Small intestine (tissue), 7 donors: ENCODE data around the gene MYO1F. TPM values are rescaled to one million over a fixed set of nuclear protein-coding genes. Genes with fewer than 3 reads are reported as not detected.

Experiments used
- DNase-seq, 2 donors: peaks; one replicate each; pipeline versions ENCODE4 v3.0.0 to v3.0.0-alpha.2; 2013
- FAIRE-seq: peaks from 2 replicates; lab custom pipeline; 2012; peaks lifted over from hg19 to GRCh38; lab: Jason Lieb, UNC
- H3K27ac ChIP-seq, 3 donors: one replicate each; pipeline ENCODE4 v1.5.1; 2013; ENCODE audit warnings: low read length in 2 of 3, mild to moderate bottlenecking in 2 of 3, control low read depth in 1 of 3, inconsistent platforms in 1 of 3, low read depth in 1 of 3, moderate library complexity in 1 of 3
- H3K27me3 ChIP-seq, 3 donors: one replicate each; pipeline ENCODE4 v1.6.1; 2013; ENCODE audit warnings: low read length in 3 of 3, inconsistent platforms in 1 of 3; ENCODE audit not compliant: control insufficient read depth in 3 of 3, insufficient read depth in 3 of 3
- H3K36me3 ChIP-seq, 3 donors: one replicate each; pipeline ENCODE4 v1.6.1; 2013; ENCODE audit warnings: low read length in 3 of 3, inconsistent platforms in 1 of 3, low read depth in 1 of 3, mild to moderate bottlenecking in 1 of 3, moderate library complexity in 1 of 3; ENCODE audit not compliant: control insufficient read depth in 3 of 3, insufficient read depth in 2 of 3
- H3K4me1 ChIP-seq, 3 donors: one replicate each; pipeline ENCODE4 v1.6.1; 2013; ENCODE audit warnings: low read length in 2 of 3, inconsistent platforms in 1 of 3, low read depth in 1 of 3, mild to moderate bottlenecking in 1 of 3, moderate library complexity in 1 of 3; ENCODE audit not compliant: control insufficient read depth in 3 of 3, insufficient read depth in 2 of 3
- H3K4me3 ChIP-seq, 3 donors: one replicate each; pipeline ENCODE4 v1.5.1; 2013; ENCODE audit warnings: low read length in 3 of 3, control low read depth in 1 of 3, inconsistent platforms in 1 of 3, low read depth in 1 of 3, mild to moderate bottlenecking in 1 of 3, moderate library complexity in 1 of 3
- H3K9me3 ChIP-seq, 2 donors: one replicate each; pipeline ENCODE4 v1.6.1; 2013; ENCODE audit warnings: low read depth in 1 of 2, low read length in 1 of 2; ENCODE audit not compliant: control insufficient read depth in 2 of 2, insufficient read depth in 1 of 2
- WGBS, 3 donors: extraction: QIAGEN DNeasy Blood & Tissue Kit; methylation state at CpG; one replicate each; pipeline ENCODE4 v1.1.7; 2013; 5-methylcytosine and 5-hydroxymethylcytosine counted together
- polyA plus RNA-seq, 4 donors: library from polyadenylated mRNA; stranded (reverse) in 3 of 4; unstranded in 1 of 4; fragments of 200-250 nt in 3 of 4; fragments of 120-200 nt in 1 of 4; gene quantifications; one replicate each; pipeline versions ENCODE4 v1.2.1 to v1.2.3, GENCODE V29; 2013
- donor health status: healthy with polysubstance abuse.
- donor health status: control.
- donor health status: control.
- donor health status: Bipolar disorder and iron deficiency.
- donor health status: healthy.

MYO1F gene
- polyA plus RNA-seq, 4 donors = 1.3 to 13.7 (median 6.0) TPM

DNA sequence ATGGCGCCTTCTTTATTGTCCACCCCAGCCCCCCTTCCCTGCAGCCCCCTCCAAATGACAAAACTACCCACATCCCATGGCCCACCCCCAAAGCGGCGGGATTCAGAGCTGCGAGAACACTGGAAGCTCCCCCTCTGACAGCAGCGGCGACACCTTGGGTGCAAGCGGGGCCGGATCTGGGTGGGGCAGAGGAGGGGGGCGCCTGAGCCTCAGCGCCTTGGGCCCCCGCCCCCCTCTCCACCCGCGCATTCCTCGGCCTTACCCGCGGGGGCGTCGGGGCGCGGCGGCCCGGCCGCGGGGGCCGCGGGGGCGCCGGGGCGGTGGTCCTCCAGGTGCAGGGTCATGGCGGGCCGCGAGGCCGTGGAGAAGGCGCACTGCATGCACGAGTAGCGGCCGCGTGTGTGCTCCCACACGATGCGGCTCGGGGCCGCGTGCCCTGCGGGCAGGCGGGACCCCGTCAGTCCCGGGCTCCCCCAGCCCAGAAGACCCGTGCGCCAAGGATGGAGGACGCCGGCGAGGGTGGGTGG lies 66.6 kb downstream of the MYO1F start:
- Histone ChIP-seq H3K36me3 (peaks cover 0 to 42% (median 3%) of the 10 kb centered on the region in 3 donors), H3K4me3 (no peak overlapping the region), H3K9me3 (peaks cover 0 to 6% of the 10 kb centered on the region in 2 donors), H3K4me1 (peaks cover 0 to 13% (median 2%) of the 10 kb centered on the region in 3 donors), H3K27ac (no peak overlapping the region), H3K27me3 (no peaks in the 10 kb centered on the region)
- DNase-seq = no peak
- FAIRE-seq = no peak
- 86 to 97% (median 96%) methylated on average over 33 to 52 of the region's 52 CpGs for WGBS, 3 donors

DNA sequence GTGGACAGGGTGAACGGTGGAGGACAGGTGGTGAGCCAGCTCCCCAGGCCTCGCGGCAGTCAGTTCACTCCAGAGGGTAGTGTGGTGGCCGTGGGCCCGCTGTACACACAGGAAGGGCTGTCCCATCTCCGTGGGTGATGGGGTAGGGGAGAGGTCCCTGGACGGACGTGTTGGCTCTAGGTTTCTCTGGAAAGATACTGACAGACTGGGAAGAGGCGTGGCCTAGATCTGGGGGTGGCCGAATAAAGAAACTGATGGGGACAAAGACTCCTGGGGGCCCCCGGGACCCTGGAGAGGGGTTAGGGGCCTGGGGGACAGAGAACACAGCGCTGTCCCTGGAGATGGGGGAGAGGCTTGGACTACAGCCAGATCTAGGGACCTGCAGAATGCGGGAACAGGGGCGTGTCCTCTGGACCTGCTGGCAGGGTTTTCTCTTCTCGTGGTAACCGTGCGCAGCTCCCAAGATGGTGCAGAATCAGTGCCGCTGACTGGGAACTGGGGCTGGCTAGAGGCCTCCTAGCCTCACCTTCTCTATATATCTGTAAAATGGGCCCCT lies 70.8 kb downstream of the MYO1F start:
- Histone ChIP-seq H3K9me3 (no peaks in the 10 kb centered on the region), H3K27ac (no peak overlapping the region), H3K36me3 (peaks cover 0 to 29% (median 3%) of the 10 kb centered on the region in 3 donors), H3K4me1 (peaks cover 0 to 8% (median 0%) of the 10 kb centered on the region in 3 donors), H3K4me3 (peak overlapping the region; percentile 36 to 58 (median 51)), H3K27me3 (no peaks in the 10 kb centered on the region)
- DNase-seq = no peak
- FAIRE-seq = no peak
- WGBS, 3 donors = 9 to 26% (median 26%) methylated on average over 18 of the region's 18 CpGs

- H3K27ac ChIP-seq = no peak overlapping the region
Measured at GRCh38 chr19:8505680-8506401, 71.4 kb downstream of the MYO1F start.

GRCh38 chr19:8504919-8505318 lies 72.3 kb downstream of the MYO1F start:
- Histone ChIP-seq H3K36me3 (peaks cover 0 to 18% (median 0%) of the 10 kb centered on the region in 3 donors), H3K27me3 (no peaks in the 10 kb centered on the region), H3K4me1 (peaks cover 0 to 8% (median 0%) of the 10 kb centered on the region in 3 donors), H3K4me3 (no peak overlapping the region), H3K27ac (no peak overlapping the region), H3K9me3 (no peaks in the 10 kb centered on the region)
- DNase-seq (no peak), FAIRE-seq (no peak)
- 77 to 80% (median 80%) methylated on average over 6 of the region's 6 CpGs for WGBS, 3 donors

More at GRCh38 chr19:8505680-8506401, 71.4 kb downstream of the MYO1F start:
- Histone ChIP-seq H3K4me3 (peak overlapping the region; percentile 36 to 58 (median 51)), H3K9me3 (no peaks in the 10 kb centered on the region), H3K36me3 (peaks cover 0 to 23% (median 0%) of the 10 kb centered on the region in 3 donors), H3K27me3 (no peaks in the 10 kb centered on the region), H3K4me1 (peaks cover 0 to 8% (median 0%) of the 10 kb centered on the region in 3 donors)
- 0% methylated on average over 47 to 56 of the region's 56 CpGs for WGBS, 3 donors
- DNase-seq (peak; percentile 66 to 87), FAIRE-seq (no peak)

GRCh38 chr19:8504171-8504570 lies 73.1 kb downstream of the MYO1F start:
- no peak overlapping the region for H3K4me3 ChIP-seq
- DNase-seq (no peak), FAIRE-seq (no peak)
- H3K36me3 ChIP-seq = peaks cover 0 to 15% (median 0%) of the 10 kb centered on the region in 3 donors
- no peak overlapping the region for H3K27ac ChIP-seq
- peaks cover 0 to 8% (median 0%) of the 10 kb centered on the region in 3 donors for H3K4me1 ChIP-seq
- no peaks in the 10 kb centered on the region for H3K9me3 ChIP-seq
- 75 to 83% (median 80%) methylated on average over 7 of the region's 7 CpGs for WGBS, 3 donors
- no peaks in the 10 kb centered on the region for H3K27me3 ChIP-seq

- 87 to 94% (median 89%) methylated on average over 7 of the region's 7 CpGs for WGBS, 3 donors
- H3K4me3 ChIP-seq = no peak overlapping the region
- H3K36me3 ChIP-seq = peaks cover 0 to 12% (median 0%) of the 10 kb centered on the region in 3 donors
- no peak overlapping the region for H3K27ac ChIP-seq
- H3K9me3 ChIP-seq = no peaks in the 10 kb centered on the region
- FAIRE-seq = no peak
- no peak for DNase-seq
- peaks cover 0 to 8% (median 0%) of the 10 kb centered on the region in 3 donors for H3K4me1 ChIP-seq
- no peaks in the 10 kb centered on the region for H3K27me3 ChIP-seq
Measured at GRCh38 chr19:8503510-8503909, 73.7 kb downstream of the MYO1F start.

- Histone ChIP-seq H3K27ac (no peak overlapping the region), H3K4me1 (peaks cover 0 to 8% (median 0%) of the 10 kb centered on the region in 3 donors), H3K36me3 (peaks cover 0 to 5% (median 0%) of the 10 kb centered on the region in 3 donors), H3K27me3 (no peaks in the 10 kb centered on the region), H3K4me3 (no peak overlapping the region), H3K9me3 (no peaks in the 10 kb centered on the region)
- WGBS, 3 donors = 71 to 76% (median 74%) methylated on average over 11 to 14 of the region's 14 CpGs
- FAIRE-seq = no peak
- DNase-seq = no peak
Measured at GRCh38 chr19:8501981-8502380, 75.3 kb downstream of the MYO1F start.

DNA sequence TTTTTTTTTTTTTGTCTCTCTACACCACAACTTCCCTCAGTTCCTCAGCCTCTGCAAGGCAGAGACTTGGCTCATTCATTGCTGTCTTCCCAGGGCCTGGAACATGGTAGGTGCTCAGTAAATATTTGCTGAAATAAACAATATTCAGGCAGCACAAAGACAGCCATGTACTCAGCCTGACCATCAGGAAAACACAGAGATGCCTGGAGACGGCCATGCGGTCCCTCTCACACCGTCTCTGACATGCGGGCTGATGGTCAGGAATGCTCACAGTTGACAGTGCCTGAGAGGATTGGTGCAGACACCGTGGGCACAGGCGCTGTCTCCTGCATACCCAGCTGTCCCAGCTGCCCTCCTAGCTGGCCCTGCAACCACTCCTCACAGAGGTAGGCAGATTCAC lies 75.7 kb downstream of the MYO1F start:
- Histone ChIP-seq H3K36me3 (peaks cover 0 to 2% (median 0%) of the 10 kb centered on the region in 3 donors), H3K4me3 (no peak overlapping the region), H3K27me3 (no peaks in the 10 kb centered on the region), H3K9me3 (no peaks in the 10 kb centered on the region), H3K4me1 (peaks cover 0 to 7% (median 0%) of the 10 kb centered on the region in 3 donors), H3K27ac (no peak overlapping the region)
- FAIRE-seq = no peak
- DNase-seq = no peak
- 78 to 95% (median 83%) methylated on average over 6 of the region's 6 CpGs for WGBS, 3 donors
